NT2/D1 (cell line): ENCODE measurements around the gene CTNNA2.
A peak's percentile ranks its signal among the peaks of the same experiment; 100 is the strongest.

Source experiments
- DNase-seq: peaks from one replicate; pipeline ENCODE4 v3.0.0-alpha.2; 2011; ENCODE audit warnings: low read depth, low spot score
- H3K27me3 ChIP-seq: 2 replicates; pipeline ENCODE4 v1.6.0; 2011; ENCODE audit warnings: mild to moderate bottlenecking; ENCODE audit not compliant: insufficient read length, insufficient read depth
- H3K36me3 ChIP-seq: 2 replicates; pipeline ENCODE4 v1.6.1; 2011; ENCODE audit warnings: mild to moderate bottlenecking, low read length, mixed read lengths; ENCODE audit not compliant: insufficient read depth, insufficient read length
- H3K4me1 ChIP-seq: 2 replicates; pipeline ENCODE4 v1.5.1; 2011; ENCODE audit not compliant: insufficient read depth, insufficient read length
- H3K4me3 ChIP-seq: 2 replicates; pipeline ENCODE4 v1.5.1; 2011; ENCODE audit warnings: low read depth; ENCODE audit not compliant: insufficient read length
- H3K9ac ChIP-seq: 2 replicates; pipeline ENCODE4 v1.6.0; 2011; ENCODE audit warnings: low read depth; ENCODE audit not compliant: insufficient read length
- H3K9me3 ChIP-seq: 2 replicates; pipeline ENCODE4 v1.5.1; 2011; ENCODE audit warnings: mild to moderate bottlenecking, low read length; ENCODE audit not compliant: insufficient read depth
- SUZ12 ChIP-seq: IDR thresholded peaks from 2 replicates; pipeline ENCODE4 v1.6.1; 2011; ENCODE audit not compliant: insufficient read length, insufficient read depth; ENCODE audit errors: extremely low read depth
- YY1 ChIP-seq: IDR thresholded peaks from 2 replicates; pipeline ENCODE4 v1.6.1; 2011; ENCODE audit not compliant: insufficient read length, insufficient read depth
- ZNF274 ChIP-seq: IDR thresholded peaks from 2 replicates; pipeline ENCODE4 v1.6.1; 2011; ENCODE audit warnings: mild to moderate bottlenecking, low read depth, low read length

Gene CTNNA2

GRCh38 chr2:79580175-79580574 is 67.3 kb downstream of the CTNNA2 start:
- H3K4me1 ChIP-seq, result no peaks in the 10 kb centered on the region
- no peak for DNase-seq
- H3K36me3 ChIP-seq, result no peaks in the 10 kb centered on the region
- no peaks in the 10 kb centered on the region for H3K27me3 ChIP-seq
- H3K9me3 ChIP-seq, result no peaks in the 10 kb centered on the region
- H3K9ac ChIP-seq, result no peak overlapping the region
- no peak overlapping the region for H3K4me3 ChIP-seq
- no peak for TF ChIP-seq SUZ12
- no peak for TF ChIP-seq ZNF274
- TF ChIP-seq YY1, result no peak

- no peaks in the 10 kb centered on the region for H3K27me3 ChIP-seq
- H3K4me3 ChIP-seq, result no peak overlapping the region
- no peak overlapping the region for H3K9ac ChIP-seq
- no peak for TF ChIP-seq SUZ12
- no peak for TF ChIP-seq ZNF274
- TF ChIP-seq YY1, result no peak
- no peak for DNase-seq
- no peaks in the 10 kb centered on the region for H3K9me3 ChIP-seq
- H3K36me3 ChIP-seq, result no peaks in the 10 kb centered on the region
- H3K4me1 ChIP-seq, result no peaks in the 10 kb centered on the region
These were observed 73.0 kb downstream of the CTNNA2 start for GRCh38 chr2:79585701-79586433.

- H3K36me3 ChIP-seq, result no peaks in the 10 kb centered on the region
- no peaks in the 10 kb centered on the region for H3K4me1 ChIP-seq
- DNase-seq, result no peak
- no peak overlapping the region for H3K4me3 ChIP-seq
- H3K27me3 ChIP-seq, result no peaks in the 10 kb centered on the region
- TF ChIP-seq YY1 (no peak), SUZ12 (no peak), ZNF274 (no peak)
- H3K9ac ChIP-seq, result no peak overlapping the region
- H3K9me3 ChIP-seq, result no peaks in the 10 kb centered on the region
These were observed 78.4 kb downstream of the CTNNA2 start for GRCh38 chr2:79591281-79591680.

- H3K4me3 ChIP-seq, result no peak overlapping the region
- H3K9ac ChIP-seq, result no peak overlapping the region
- TF ChIP-seq SUZ12 (no peak), YY1 (no peak), ZNF274 (no peak)
These were observed 80.5 kb downstream of the CTNNA2 start for GRCh38 chr2:79593237-79593867.

GRCh38 chr2:79596403-79596802 is 83.6 kb downstream of the CTNNA2 start:
- TF ChIP-seq YY1 (no peak), SUZ12 (no peak), ZNF274 (no peak)
- H3K9ac ChIP-seq, result no peak overlapping the region
- no peak overlapping the region for H3K4me3 ChIP-seq
- H3K4me1 ChIP-seq, result no peaks in the 10 kb centered on the region
- DNase-seq, result peak; percentile 35
- H3K27me3 ChIP-seq, result no peaks in the 10 kb centered on the region
- no peaks in the 10 kb centered on the region for H3K36me3 ChIP-seq
- H3K9me3 ChIP-seq, result no peaks in the 10 kb centered on the region

More at GRCh38 chr2:79593237-79593867, 80.5 kb downstream of the CTNNA2 start:
- H3K36me3 ChIP-seq, result no peaks in the 10 kb centered on the region
- H3K27me3 ChIP-seq, result no peaks in the 10 kb centered on the region
- H3K9me3 ChIP-seq, result no peaks in the 10 kb centered on the region
- no peak for DNase-seq
- no peaks in the 10 kb centered on the region for H3K4me1 ChIP-seq

GRCh38 chr2:79604748-79605147 is 91.9 kb downstream of the CTNNA2 start:
- no peak overlapping the region for H3K4me3 ChIP-seq
- H3K27me3 ChIP-seq, result no peaks in the 10 kb centered on the region
- H3K9me3 ChIP-seq, result no peaks in the 10 kb centered on the region
- DNase-seq, result no peak
- H3K4me1 ChIP-seq, result no peaks in the 10 kb centered on the region
- TF ChIP-seq SUZ12, result no peak
- TF ChIP-seq ZNF274, result no peak
- TF ChIP-seq YY1, result no peak
- no peak overlapping the region for H3K9ac ChIP-seq
- no peaks in the 10 kb centered on the region for H3K36me3 ChIP-seq

GRCh38 chr2:79611448-79612016 is 98.7 kb downstream of the CTNNA2 start:
- DNase-seq, result no peak
- no peak for TF ChIP-seq ZNF274
- TF ChIP-seq SUZ12, result no peak
- TF ChIP-seq YY1, result no peak
- no peaks in the 10 kb centered on the region for H3K27me3 ChIP-seq
- H3K9ac ChIP-seq, result no peak overlapping the region
- no peak overlapping the region for H3K4me3 ChIP-seq
- H3K9me3 ChIP-seq, result no peaks in the 10 kb centered on the region
- H3K4me1 ChIP-seq, result no peaks in the 10 kb centered on the region
- H3K36me3 ChIP-seq, result no peaks in the 10 kb centered on the region
